HG02763 (cell line): ENCODE data around the gene TMEM143.
"Not testable (repeated sequence)": the region's sequence is repeated elsewhere in the genome, so short reads cannot be mapped to it uniquely, and the experiment has no call there.

Experiments used
- ATAC-seq: cut with Tn5 transposase; IDR thresholded peaks from one replicate; pipeline ENCODE4 v1.9.1; 2021; ENCODE audit warnings: mild to moderate bottlenecking, moderate library complexity; ENCODE audit not compliant: unreplicated experiment

The TMEM143 gene

DNA sequence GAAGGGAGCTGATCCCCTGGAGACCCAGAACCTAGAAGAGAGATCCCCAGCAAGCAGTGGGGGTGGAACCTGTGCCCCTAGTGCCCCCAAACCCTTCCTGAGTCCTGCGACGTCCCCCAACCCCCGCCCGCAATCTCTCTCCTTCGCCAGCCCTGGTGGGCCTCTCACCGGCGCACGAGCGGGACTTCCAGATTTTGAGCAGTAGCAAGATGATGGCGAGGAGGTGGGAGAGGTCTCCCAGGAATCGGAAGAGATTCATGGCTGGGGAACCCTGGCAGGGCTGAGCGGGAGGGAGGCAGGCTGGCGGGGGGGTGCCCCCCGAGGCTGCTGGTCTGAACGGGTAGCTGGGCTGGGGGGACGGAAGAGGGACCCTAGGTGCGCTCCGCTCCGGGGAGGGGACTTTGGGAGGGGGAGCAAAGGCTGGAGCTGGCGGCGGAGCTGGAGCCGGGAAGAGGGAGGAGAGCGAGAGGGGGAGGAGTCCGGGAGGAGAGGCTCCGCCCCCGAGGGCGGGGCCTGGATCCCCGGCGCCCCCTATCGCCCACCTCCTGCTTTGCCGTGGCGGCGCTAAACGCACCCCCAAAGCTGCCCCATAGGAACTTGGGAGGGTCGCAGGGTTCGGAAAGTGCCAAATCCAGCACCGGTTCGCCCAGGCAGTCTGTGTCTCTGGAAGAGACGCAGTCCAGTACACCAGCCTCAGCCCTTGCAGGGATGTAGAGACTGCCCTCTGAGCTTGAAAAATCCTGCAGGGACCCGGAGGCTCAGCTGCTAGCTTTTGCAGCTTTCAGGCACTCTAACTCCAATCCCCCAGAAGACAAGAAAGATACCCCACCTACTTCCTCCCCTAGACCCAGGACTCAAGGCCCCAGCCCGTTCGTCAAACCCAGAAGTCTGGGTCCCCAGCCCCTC is 27.6 kb upstream of the TMEM143 start, which contains the start of gene KDELR1:
Gene KDELR1 (minus strand): TSS at position 452 of the 906 bp plus-strand sequence. CDS start 193 bp downstream, at position 259.
- peak; percentile 74 for ATAC-seq

DNA sequence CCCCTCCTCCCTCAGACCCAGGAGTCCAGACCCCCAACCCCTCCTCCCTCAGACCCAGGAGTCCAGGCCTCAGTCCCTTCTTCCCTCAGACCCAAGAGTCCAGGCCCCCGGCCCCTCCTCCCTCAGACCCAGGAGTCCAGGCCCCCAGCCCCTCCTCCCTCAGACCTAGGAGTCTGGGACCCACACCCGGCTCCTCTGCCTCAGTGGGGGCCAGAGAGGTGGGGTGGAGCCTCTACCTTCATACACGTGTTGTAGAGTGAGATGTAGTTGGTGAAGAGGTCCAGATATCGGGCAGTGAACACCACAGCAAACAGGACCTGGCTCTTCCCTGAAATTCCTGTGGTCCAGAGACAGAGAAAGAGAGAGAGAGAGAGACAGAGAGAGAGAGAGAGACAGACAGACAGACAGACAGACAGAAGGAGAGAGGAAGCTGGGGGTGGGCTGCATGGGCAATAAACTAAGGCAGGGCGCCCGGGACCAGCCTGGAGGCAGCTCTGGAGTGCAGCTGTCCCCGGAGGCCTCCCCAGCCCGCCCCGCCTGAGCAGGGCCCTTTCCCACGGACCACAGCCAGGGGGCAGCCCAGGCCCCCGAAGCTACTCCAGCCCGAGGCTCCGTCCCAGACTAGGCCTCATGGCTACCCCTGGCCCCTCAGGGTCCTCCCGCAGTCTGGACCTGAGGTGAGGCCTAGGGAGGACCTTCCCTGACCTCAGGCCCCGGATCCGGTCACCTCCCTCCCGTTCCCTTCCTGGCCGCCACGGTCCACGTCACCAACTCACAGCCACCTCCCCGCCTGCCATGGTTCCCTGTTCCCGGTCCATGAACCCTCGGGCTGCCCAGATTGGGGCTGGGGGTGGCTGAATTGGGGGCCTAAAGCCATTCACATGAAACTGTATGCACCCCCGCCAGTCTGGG is 26.7 kb upstream of the TMEM143 start:
- ATAC-seq = no peak

DNA sequence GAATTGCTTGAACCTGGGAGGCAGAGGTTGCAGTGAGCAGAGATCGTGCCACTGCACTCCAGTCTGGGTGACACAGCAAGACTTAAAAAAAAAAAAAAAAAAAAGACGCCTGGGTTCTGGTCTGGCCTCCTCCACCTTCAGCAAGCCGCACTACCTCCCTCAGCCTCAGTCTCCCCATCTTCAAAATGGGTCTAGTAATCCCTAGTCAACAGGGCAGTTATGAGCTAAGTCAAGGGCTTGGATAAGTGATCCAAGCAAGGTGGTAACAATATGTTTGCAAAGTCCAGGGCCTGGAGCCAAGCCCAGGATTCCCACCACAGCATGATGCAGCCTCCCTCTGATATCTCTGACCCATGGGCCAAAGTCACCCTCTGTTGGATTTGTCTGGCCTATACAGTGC is 23.2 kb upstream of the TMEM143 start:
- no peak for ATAC-seq

DNA sequence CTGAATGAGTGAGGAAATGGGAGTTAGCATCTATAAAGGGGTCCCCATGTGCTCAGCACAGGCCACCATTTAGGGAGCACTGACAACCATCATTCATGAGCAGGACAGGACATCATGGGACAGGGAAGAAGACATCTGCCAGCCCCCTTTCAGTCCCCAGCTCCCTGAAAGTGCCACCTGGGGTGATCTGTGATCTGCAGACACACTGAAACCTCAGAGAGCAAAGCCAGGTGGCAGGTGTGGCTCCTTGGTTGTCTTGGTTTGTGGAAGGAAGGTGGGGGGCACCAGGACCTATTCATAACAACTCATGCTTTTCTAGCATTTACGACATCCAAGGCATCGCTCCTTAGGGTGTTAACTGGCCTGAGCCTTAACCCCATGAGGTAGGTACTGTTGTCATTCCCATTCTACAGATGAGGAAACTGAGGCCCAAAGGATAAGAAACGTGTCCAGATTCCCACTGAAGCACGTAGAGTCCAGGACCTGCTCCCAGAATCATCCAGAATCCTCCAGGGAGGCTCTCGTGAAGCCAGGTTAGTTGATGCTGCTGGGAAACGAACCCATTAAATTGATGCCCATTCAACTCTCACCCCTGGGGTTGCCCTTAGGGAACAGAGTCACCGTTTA is 21.8 kb upstream of the TMEM143 start:
- ATAC-seq = no peak

DNA sequence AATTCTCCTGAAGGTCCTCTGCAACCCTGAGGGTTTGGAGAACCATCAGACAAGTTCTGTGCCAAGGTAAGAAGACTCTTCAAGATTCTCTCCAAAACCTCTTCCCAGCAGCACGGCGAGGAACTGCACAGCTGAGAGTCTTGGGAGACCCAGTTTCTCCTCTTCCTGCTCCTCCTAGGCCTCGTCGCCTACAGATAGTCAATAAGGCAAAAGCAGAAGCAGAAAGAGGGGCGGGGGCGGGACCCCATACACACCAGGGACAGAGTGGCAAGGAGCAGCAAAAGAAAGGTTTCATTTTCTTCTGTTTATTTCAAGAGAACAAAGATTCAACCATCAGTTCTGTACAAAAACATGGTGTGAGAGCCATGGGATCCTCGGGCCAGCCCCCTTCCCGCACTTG is 18.5 kb upstream of the TMEM143 start:
- ATAC-seq = no peak

DNA sequence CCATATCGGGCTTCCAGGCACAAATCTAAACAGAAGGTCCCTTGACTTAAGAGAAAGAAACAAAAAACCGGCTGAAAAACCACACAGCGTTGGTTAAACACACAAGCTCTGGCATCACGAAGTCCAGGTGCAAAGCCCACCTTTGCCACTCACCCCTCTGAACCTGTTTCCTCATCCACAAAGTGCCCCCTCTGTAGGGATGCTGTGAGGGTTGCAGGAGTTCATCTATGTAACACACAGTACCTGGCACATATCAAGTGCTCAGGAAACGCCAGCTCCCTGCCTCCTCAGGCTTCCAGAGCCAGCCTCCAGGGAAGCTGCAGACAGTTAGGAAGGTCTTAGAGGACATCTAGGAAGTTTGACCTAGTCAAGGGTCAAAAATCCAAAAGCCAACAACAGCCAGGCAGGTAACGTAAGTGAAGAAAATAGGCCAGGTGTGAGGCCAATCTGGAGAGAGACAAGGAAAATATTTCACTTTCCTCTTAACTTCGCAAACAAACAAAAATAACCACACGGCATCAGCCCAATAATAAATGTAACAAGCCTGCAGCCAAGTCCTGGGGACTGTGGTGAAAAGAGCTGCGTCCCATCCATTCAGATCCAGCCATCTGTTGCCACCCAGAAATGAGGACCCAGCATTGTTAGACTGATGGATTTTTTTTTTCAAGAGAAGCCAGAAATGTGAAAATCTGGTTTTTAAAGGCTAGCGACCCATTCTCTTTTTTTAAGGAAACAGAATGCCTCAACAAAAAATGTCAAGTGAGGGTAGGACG is 17.6 kb upstream of the TMEM143 start:
- no peak for ATAC-seq

DNA sequence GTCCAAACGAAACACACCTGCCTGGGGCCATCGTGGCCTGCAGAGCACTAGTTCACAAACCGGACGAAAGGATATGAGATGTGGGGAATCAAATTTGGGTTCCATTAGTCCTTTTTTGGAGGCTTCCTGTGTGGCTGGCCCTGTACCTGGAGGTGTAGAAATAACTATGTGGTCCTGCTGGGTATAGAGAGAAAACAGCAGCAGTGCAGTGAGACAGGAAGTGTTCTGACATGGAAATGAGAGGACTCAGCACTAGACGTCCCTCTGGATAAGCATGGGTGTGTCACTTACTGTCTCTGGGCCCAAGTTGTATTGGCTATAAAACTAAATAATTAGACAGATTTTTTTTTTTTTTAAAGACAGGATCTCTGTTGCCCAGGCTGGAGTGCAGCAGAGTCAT is 15.3 kb upstream of the TMEM143 start:
- ATAC-seq = no peak

DNA sequence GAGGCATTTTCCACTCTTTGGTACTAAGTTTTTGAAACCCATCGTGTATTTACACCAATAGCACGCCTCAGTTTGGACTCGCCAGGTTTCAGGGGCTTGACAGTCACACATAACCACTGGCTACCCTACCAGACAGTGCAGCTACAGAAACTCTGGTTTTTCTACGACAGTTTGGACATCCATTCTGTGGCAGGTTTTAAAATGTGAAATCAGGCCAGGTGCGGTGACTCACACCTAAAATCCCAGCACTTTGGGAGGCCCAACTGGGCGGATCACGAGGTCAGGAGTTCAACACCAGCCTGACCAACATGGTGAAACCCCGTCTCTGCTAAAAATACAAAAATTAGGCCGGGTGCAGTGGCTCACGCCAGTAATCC is 14.4 kb upstream of the TMEM143 start:
- no peak for ATAC-seq

DNA sequence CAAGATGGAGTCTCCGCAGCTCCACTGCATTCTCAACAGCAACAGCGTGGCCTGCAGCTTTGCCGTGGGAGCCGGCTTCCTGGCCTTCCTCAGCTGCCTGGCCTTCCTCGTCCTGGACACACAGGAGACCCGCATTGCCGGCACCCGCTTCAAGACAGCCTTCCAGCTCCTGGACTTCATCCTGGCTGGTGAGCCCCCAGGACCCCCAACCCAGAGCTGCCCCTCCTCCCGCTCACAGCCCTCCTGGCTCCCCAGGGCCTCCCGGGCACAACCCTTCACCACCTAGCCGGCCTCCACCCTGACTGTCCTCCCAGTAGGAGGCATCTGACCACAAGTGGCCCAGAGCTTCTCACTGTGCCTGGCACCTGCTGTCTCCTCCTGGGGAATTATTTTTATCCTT is 9.8 kb upstream of the TMEM143 start:
- no peak for ATAC-seq

DNA sequence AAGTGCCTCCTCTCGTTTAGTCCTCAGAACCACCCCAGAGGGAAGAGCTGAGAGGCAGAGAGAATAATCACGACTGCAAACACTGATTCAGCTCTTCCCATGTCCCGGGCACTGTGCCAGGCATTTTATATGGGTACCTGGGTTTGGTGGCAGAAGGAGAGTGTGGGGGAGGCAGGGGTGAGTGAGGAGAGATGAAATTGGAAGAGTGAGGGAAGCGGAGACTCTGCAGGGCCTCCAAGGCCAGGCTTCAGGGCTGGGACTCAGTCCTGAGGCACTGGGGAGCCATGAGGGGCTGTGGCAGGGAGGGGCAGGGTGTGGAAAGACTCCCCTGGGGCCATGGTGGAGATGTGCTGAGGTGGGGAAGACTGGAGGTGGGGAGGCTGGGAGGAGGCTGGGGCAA is 9.2 kb upstream of the TMEM143 start:
- ATAC-seq = no peak

DNA sequence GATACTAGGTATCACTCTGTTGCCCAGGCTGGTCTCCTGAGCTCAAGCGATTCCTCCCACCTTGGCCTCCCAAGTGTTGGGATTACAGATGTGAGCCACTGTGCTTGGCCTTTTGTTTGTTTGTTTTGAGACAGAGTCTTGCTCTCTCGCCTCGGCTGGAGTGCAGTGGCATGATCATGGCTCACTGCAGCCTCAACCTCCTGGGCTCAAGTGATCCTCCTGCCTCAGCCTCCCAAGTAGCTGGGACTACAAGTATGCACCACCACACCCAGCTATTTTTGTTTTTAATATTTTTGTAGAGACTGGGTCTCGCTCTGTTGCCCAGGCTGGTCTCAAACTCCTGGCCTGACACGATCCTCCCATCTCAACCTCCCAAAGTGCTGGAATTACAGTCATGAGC is 8.0 kb upstream of the TMEM143 start:
- ATAC-seq = not testable (repeated sequence)

DNA sequence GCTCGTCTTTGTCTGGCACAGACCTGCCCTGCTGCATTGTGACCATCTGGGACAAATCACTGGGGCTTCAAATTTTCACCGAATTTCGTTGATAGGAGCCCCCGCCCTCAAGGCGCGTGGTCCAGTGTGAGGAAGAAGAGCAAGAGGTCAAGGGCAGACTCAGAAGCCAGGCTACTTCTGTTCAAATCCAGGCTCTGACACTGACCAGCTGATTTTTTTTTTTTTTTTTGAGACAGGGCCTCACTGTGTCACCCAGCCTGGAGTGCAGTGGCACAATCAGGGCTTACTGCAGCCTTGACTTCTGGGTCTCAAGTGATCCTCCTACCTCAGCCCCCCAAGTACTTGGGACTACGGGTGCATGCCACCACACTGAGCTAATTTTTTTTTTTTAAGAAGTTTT is 7.6 kb upstream of the TMEM143 start:
- no peak for ATAC-seq

DNA sequence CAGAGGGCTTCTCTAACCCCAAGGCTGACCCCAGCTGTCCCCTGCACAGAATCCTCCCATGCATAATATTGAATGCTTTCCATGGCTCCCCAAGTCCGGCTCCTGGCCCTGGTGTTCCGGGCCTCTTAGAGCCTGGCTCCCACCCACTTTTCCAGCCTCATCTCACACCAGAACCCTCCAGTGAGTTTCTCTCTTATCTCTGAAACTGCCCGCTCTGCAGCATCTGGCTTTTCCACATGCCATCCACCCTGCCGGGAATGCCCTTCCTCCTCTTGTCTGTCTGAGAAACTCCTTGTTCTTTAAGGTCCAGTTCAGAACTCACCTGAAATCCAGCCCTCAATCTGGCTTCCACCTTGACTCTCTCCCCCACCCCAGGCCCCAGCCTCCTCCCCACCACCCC is 7.2 kb upstream of the TMEM143 start:
- no peak for ATAC-seq

DNA sequence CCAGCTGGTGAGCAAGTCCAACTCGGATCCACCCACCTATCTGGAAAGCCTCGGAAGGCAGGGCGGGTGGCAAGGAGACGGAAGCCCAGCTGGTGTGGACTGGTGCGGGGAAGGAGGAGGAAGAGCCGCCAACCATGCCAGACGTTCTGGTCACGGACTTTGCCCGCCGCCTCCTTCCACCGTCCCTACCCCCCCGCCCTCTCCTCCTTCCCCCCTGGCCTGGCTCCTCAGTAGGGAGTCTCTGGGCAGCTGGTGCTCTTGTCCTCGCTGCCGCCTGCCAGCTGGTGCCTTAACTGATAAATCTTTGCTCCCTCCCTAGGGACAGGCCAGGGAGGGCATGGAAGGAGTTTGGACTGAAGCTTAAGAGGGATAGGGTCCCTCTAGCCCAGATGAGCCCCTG is 5.2 kb upstream of the TMEM143 start:
- no peak for ATAC-seq

DNA sequence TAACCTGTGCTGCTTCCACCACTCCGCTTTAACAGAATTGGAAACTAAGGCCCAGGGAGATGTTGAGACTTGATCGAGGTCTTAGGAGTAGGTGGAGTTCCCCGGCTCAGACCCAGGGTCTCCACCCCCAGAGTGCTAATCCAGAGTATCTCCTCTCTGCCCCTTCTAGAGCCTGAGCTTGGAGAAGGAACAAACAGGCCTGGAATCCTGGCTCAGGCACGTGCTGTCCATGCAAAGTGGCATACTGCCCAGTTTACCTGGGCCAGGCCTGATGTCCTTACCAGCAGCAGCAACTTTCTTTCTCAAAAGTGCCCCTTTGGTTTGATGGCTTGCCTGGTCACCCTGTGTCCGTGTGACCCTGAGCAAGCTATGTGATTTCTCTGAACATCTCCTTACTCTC is 4.1 kb upstream of the TMEM143 start:
- ATAC-seq = no peak

DNA sequence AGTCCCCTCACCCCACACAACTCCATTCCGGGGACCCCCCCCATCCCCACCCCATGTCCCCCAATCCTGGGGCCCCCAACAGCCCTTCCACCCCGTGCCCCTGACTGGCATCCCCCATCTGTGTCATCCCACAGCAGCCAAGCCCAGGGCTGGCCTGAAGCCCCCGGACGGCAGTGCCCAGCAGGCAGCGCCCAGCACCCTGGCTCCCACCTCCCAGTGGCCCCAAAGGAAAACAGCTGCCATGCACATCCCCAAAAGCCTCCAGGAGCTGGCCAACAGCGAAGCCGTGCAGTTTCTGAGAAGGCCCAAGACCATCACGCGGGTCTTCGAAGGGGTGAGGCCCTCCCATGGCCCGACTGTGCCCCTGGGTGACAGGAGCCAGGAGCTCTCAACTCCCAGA is 1.9 kb upstream of the TMEM143 start:
- no peak for ATAC-seq

DNA sequence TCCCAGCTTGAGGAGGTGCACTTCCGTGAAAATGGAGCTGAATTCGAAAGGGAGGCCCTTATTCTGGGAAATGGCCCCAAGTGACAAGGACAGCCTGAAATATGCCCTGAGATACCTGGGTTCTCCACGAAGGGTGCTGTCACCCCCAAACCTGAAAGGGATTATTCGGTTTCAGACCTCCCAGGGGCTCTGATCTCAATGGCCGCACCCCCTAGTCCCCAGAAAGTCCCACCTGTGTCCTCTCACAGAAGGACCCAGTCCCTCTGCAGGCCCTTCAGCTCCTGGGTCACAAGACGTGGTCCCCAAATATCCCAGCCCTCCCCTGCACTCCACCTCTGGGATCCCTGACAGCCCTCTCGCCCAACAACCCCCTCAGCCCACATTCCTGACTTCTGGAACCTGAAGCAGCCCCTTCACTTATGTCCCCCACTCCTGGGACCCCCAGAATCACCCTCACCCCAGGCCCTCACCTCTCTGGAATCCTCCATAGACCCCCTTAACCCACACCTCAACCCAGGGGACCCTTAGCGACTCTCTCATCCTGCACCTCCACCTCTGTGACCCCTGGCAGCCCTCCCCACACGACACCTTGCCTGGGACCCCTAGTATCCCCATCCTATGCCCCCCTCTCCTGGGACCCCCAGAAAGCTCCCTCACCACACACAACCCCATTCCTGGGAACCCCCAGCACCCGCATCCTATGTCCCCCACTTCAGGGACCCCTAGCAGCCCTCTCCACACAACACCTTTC is 1.0 kb upstream of the TMEM143 start:
- no peak for ATAC-seq

DNA sequence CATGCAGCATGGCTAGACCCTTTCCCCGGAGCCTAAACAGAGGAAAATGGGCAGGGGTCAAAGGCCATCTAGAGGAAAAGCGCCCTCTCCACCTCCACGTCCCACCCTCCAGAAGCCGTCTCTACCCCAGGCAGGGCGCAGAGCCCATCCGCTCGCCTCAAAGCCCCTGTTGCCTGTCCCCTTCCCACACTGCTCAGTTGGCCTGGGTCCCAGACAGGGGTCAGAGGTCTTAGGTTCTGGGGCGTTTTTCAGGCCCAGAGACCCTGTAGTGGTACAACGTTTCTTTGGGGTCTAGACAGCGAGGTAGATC is 285 bp downstream of the TMEM143 start:
- peak; percentile 4 for ATAC-seq

DNA sequence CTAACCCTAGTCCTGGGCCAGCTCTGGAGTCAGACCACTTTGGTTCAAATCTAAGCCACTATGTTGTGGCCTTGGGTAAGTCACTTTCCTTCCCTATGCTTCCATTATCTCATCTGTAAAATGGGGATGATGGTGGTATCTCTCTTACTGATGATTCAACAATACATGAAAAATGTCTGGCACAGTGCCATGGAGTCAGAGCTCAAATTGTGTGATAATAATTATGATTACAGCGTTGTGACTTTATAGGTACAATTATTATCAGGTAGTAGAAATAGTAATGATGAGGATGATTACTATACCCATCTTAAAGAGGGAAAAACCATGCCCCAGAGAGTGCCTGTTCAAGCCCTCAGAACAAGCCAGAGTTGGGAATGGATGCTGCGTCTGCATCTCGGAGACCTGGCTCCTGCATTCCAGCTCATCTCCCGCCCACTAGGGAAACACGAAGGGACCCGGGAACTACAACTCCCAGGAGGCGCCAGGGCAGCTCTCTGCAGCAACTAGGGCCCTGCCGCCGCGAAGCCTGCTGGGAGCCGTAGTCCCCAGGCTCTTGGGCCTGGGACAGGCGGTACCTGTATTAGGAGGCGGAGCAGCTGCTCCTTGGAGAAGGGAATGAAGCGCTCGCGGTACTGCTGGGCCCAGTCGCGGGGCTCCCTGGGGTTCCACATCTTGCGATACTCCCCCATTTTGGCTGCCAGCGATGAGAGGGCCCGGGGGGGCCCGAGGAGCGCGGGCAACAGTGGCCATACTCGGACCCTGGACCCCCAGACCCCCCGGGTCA is 832 bp downstream of the TMEM143 start:
- ATAC-seq = peak; percentile 51
